K562 (cell line): ENCODE data around the gene RNF223. TPM values are rescaled to one million over a fixed set of nuclear protein-coding genes. Genes with fewer than 3 reads are reported as not detected.

Experiments used
- ATAC-seq: fragments of 200-7000 bp; cut with Tn5 transposase; 3 replicates; pipeline ENCODE4 v1.9.1; 2020; ENCODE audit warnings: moderate library complexity
- BruUV-seq: library from RNA; stranded (reverse); fragments of 400-500 nt; replicated peaks from 2 replicates; lab custom pipeline; 2021; lab: Mats Ljungman, UMichigan
- CTCF ChIA-PET: fragments of 300-600 bp; formaldehyde crosslinking; extraction: SDS; loops from one replicate; lab custom pipeline; 2021; ENCODE audit warnings: low intra/inter-chr PET ratio; lab: Yijun Ruan, JAX
- POLR2A ChIA-PET: fragments of 300-600, 350-650 bp; sonication (Branson Sonifier 250); formaldehyde crosslinking; extraction: SDS; loops from one replicate; lab custom pipeline; 2021; ENCODE audit warnings: antibody characterized with exemption, inconsistent platforms; lab: Yijun Ruan, JAX
- DNase-seq, 4 experiments: peaks; one replicate each; pipeline versions ENCODE4 v3.0.0 to v3.0.0-alpha.2; 2011 to 2018; ENCODE audit warnings: low spot score in 3 of 4, mixed read lengths in 3 of 4; ENCODE audit errors: extremely low read depth in 1 of 4
- FAIRE-seq: peaks from 2 replicates; lab custom pipeline; 2011; peaks lifted over from hg19 to GRCh38; lab: Jason Lieb, UNC
- H2AFZ ChIP-seq: 2 replicates; pipeline ENCODE4 v1.6.0; 2011; ENCODE audit warnings: low read depth, low read length, control low read depth, inconsistent platforms
- H3K27ac ChIP-seq: fragments of 200-600 bp; 3 replicates; pipeline ENCODE4 v1.8.0; 2011; ENCODE audit warnings: low read depth, mild to moderate bottlenecking, control low read depth, inconsistent platforms, low read length, moderate library complexity, mixed read lengths; ENCODE audit errors: extremely low read depth
- H3K27me3 ChIP-seq, 2 experiments: fragments of 300-600 bp in 1 of 2; 2 replicates in 1 of 2; 3 replicates in 1 of 2; pipeline versions ENCODE4 v1.6.0 to v1.8.0; 2011; ENCODE audit warnings: inconsistent platforms in 2 of 2, low read length in 2 of 2, mild to moderate bottlenecking in 1 of 2, mixed read lengths in 1 of 2, moderate library complexity in 1 of 2; ENCODE audit not compliant: control insufficient read depth in 2 of 2, insufficient read depth in 2 of 2
- H3K36me3 ChIP-seq: fragments of 300-600 bp; 3 replicates; pipeline ENCODE4 v1.8.0; 2011; ENCODE audit warnings: mild to moderate bottlenecking, low read length, inconsistent platforms; ENCODE audit not compliant: control insufficient read depth, insufficient read depth
- H3K4me1 ChIP-seq, 2 experiments: fragments of 200-600 bp in 1 of 2; replicated peaks in 1 of 2; 2 replicates in 1 of 2; 3 replicates in 1 of 2; pipeline versions ENCODE4 v1.5.1 to v1.8.0; 2011; ENCODE audit warnings: inconsistent platforms in 2 of 2, low read length in 2 of 2, mild to moderate bottlenecking in 1 of 2, mixed read lengths in 1 of 2, moderate library complexity in 1 of 2; ENCODE audit not compliant: control insufficient read depth in 2 of 2, insufficient read depth in 2 of 2
- H3K4me2 ChIP-seq: 2 replicates; pipeline ENCODE4 v1.6.1; 2011; ENCODE audit warnings: low read length, control low read depth, inconsistent platforms, mixed read lengths; ENCODE audit not compliant: insufficient read depth
- H3K4me3 ChIP-seq: fragments of 200-600 bp; sonication (generic), shearing (Covaris generic); 2 replicates; pipeline ENCODE4 v1.5.1; 2016; ENCODE audit warnings: control low read depth, inconsistent platforms
- H3K79me2 ChIP-seq: fragments of 200-600 bp; 3 replicates; pipeline ENCODE4 v1.8.0; 2011; ENCODE audit warnings: low read length, inconsistent platforms; ENCODE audit not compliant: control insufficient read depth, insufficient read depth
- H3K9ac ChIP-seq, 2 experiments: 2 replicates each; pipeline versions ENCODE4 v1.6.0 to v1.6.1; 2011; ENCODE audit warnings: low read depth in 2 of 2, low read length in 2 of 2, control low read depth in 1 of 2, inconsistent platforms in 1 of 2, mild to moderate bottlenecking in 1 of 2, mixed read lengths in 1 of 2; ENCODE audit not compliant: insufficient read depth in 1 of 2
- H3K9me1 ChIP-seq: one replicate; pipeline ENCODE4 v1.6.0; 2011; ENCODE audit warnings: inconsistent platforms, mild to moderate bottlenecking, low read length, moderate library complexity; ENCODE audit not compliant: control insufficient read depth, insufficient read depth
- H3K9me3 ChIP-seq: replicated peaks from 2 replicates; pipeline ENCODE4 v1.5.1; 2011; ENCODE audit warnings: low read depth, low read length, inconsistent platforms; ENCODE audit not compliant: control insufficient read depth, insufficient read depth
- H4K20me1 ChIP-seq: replicated peaks from 2 replicates; pipeline ENCODE4 v1.6.1; 2011; ENCODE audit warnings: low read length, inconsistent platforms, mixed read lengths; ENCODE audit not compliant: control insufficient read depth, insufficient read depth
- E2F8 ChIP-seq: fragments of 450-650 bp; IDR thresholded peaks from 2 replicates; pipeline ENCODE4 v1.7.1; 2018; ENCODE audit warnings: mild to moderate bottlenecking, low read depth; ENCODE audit not compliant: partially characterized antibody
- HIVEP1 ChIP-seq: fragments of 250-450 bp; sonication (Bioruptor Pico); IDR thresholded peaks from 2 replicates; pipeline ENCODE4 v1.4.0; 2020; ENCODE audit warnings: mild to moderate bottlenecking
- POLR2G ChIP-seq: fragments of 200-400 bp; formaldehyde crosslinking; IDR thresholded peaks from 2 replicates; pipeline ENCODE4 v1.6.1; 2017; ENCODE audit warnings: low read depth, mild to moderate bottlenecking, antibody characterized with exemption, low read length, moderate library complexity
- ZBTB33 ChIP-seq: sonication (generic); formaldehyde crosslinking; IDR thresholded peaks from 2 replicates; pipeline ENCODE4 v1.8.1; 2023; ENCODE audit warnings: mild to moderate bottlenecking, missing genetic modification reagents
- WGBS: fragments of 100-300 bp; shearing (Covaris generic); methylation state at CpG from one replicate; pipeline ENCODE4 v1.1.6; 2016; ENCODE audit warnings: low coverage, mixed read lengths; ENCODE audit not compliant: insufficient coverage; ENCODE audit errors: missing lambda C conversion rate; 5-methylcytosine and 5-hydroxymethylcytosine counted together
- in situ Hi-C: fragments of 300-500 bp; cut with MboI; formaldehyde crosslinking; loops from 4 replicates; pipeline ENCODE4 v1.15.0; 2018; ENCODE audit warnings: inconsistent platforms, mixed read lengths
- intact Hi-C: fragments of 100-400 bp; cut with micrococcal nuclease; formaldehyde crosslinking; loops from 2 replicates; pipeline ENCODE4 v1.14.2; 2022
- polyA plus RNA-seq, 8 experiments: library from polyadenylated mRNA; depleted of rRNA in 4 of 8; stranded (reverse) in 5 of 8; unstranded in 3 of 8; fragments of >200 nt; fragmentation: Nextera tagmentation in 2 of 8; fragmentation: Illumina TruSeq in 1 of 8; extraction: Ambion mirVana in 2 of 8; extraction: Trizol in 1 of 8; gene quantifications; 2 replicates each; pipeline versions ENCODE4 v1.2.1 to v1.2.3, GENCODE V29; 2011 to 2014; ENCODE audit warnings: inconsistent platforms in 1 of 8, missing spikeins in 1 of 8
- total RNA-seq, 7 experiments: library from RNA; depleted of rRNA in 6 of 7; stranded (reverse); fragments of >200 nt in 6 of 7; fragmentation: Illumina TruSeq in 2 of 7; extraction: Trizol in 2 of 7; gene quantifications; 2 replicates each; pipeline versions ENCODE4 v1.2.1 to v1.2.3, GENCODE V29; 2011 to 2021; ENCODE audit warnings: low replicate concordance in 1 of 7
- TF ChIP-seq, protein P1 (sequence below), 2 experiments: fragments of 200-800 bp in 1 of 2; sonication (Bioruptor generic) in 1 of 2; sonication (generic) in 1 of 2; formaldehyde crosslinking in 1 of 2; IDR thresholded peaks in 1 of 2; conservative IDR thresholded peaks in 1 of 2; 2 replicates each; pipeline versions ENCODE4 v1.5.0 to v1.6.1; 2016 to 2020; ENCODE audit warnings: missing compliant biosample characterization in 1 of 2, missing genetic modification characterization in 1 of 2, missing genetic modification reagents in 1 of 2
- TF ChIP-seq, protein P2 (sequence below), 2 experiments: fragments of 250-450 bp in 1 of 2; fragments of 450-650 bp in 1 of 2; sonication (Bioruptor Pico) in 1 of 2; IDR thresholded peaks; 2 replicates each; pipeline versions ENCODE4 v1.6.1 to v1.8.0; 2016 to 2021; ENCODE audit warnings: mild to moderate bottlenecking in 2 of 2, moderate library complexity in 2 of 2, missing compliant biosample characterization in 1 of 2, missing genetic modification characterization in 1 of 2

The RNF223 gene
- total and polyA plus RNA-seq, 9 of the 15 experiments (the other 6 are each of a cell fraction or from before 2014, with no cell fraction given) = 0.04 to 0.32 TPM; not detected in 7

- intact Hi-C loops = no loop called here
- Histone ChIP-seq H3K27ac (no peak overlapping the region), H3K4me3 (no peak overlapping the region), H3K4me2 (no peak overlapping the region), H3K79me2 (no peaks in the 10 kb centered on the region), H3K9ac (peak overlapping the region in 1 of 2 experiments; percentile 68; a peak in 1 of 4 replicates), H2AFZ (no peak overlapping the region), H3K36me3 (peaks cover 20% of the 10 kb centered on the region; the same call in 1 of the 3 replicates), H3K27me3 (no peaks in the 10 kb centered on the region), H3K4me1 (peaks cover 0 to 85% of the 10 kb centered on the region in 2 experiments; a peak in 3 of 5 replicates), H3K9me1 (peaks cover 5% of the 10 kb centered on the region), H3K9me3 (no peaks in the 10 kb centered on the region; the same call in 1 of the 2 replicates), H4K20me1 (no peaks in the 10 kb centered on the region)
- ChIA-PET POLR2A (interaction anchor here (0.6 to 1.1 kb wide), 4 partner anchors 13 to 258 kb away, joined by 3 read pairs; no protein-coding TSS in a partner anchor), CTCF (no interaction called here)
- 91% methylated on average over 36 of the region's 38 CpGs for WGBS
- no peak for ATAC-seq
- TF ChIP-seq, protein P1, sequence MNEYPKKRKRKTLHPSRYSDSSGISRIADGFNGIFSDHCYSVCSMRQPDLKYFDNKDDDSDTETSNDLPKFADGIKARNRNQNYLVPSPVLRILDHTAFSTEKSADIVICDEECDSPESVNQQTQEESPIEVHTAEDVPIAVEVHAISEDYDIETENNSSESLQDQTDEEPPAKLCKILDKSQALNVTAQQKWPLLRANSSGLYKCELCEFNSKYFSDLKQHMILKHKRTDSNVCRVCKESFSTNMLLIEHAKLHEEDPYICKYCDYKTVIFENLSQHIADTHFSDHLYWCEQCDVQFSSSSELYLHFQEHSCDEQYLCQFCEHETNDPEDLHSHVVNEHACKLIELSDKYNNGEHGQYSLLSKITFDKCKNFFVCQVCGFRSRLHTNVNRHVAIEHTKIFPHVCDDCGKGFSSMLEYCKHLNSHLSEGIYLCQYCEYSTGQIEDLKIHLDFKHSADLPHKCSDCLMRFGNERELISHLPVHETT (CRISPR knock-in tag; conservative IDR thresholded peaks at IDR 0.05 in 1 of 2, IDR thresholded peaks at IDR 0.05 in 1 of 2) = no peak
- no peak for TF ChIP-seq HIVEP1 (CRISPR knock-in tag)
- TF ChIP-seq E2F8 = no peak
- TF ChIP-seq, protein P2, sequence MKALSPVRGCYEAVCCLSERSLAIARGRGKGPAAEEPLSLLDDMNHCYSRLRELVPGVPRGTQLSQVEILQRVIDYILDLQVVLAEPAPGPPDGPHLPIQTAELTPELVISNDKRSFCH (CRISPR knock-in tag; IDR thresholded peaks at IDR 0.05) = no peak
- TF ChIP-seq, protein P2 (tag; IDR thresholded peaks at IDR 0.05) = no peak
- TF ChIP-seq ZBTB33 (CRISPR knock-in tag) = peak; percentile 61; the same call in 1 of the 2 replicates
- TF ChIP-seq POLR2G = peak; percentile 4; the same call in 1 of the 2 replicates
- no peak for DNase-seq
- BruUV-seq = no TSS peak
- in situ Hi-C loops = no loop called here
- no peak for FAIRE-seq
These were observed 13.4 kb upstream of the RNF223 start for GRCh38 chr1:1087351-1088028.
